GM18505 (cell line): ENCODE results near the gene TMCC1.

Experiments
- ATAC-seq: cut with Tn5 transposase; IDR thresholded peaks from one replicate; pipeline ENCODE4 v1.9.1; 2021; ENCODE audit not compliant: unreplicated experiment
- POLR2A ChIP-seq: IDR thresholded peaks from 4 replicates; pipeline ENCODE4 v1.6.1; 2011; ENCODE audit warnings: borderline replicate concordance; ENCODE audit not compliant: insufficient read depth, insufficient read length; ENCODE audit errors: extremely low read depth

Gene TMCC1

DNA sequence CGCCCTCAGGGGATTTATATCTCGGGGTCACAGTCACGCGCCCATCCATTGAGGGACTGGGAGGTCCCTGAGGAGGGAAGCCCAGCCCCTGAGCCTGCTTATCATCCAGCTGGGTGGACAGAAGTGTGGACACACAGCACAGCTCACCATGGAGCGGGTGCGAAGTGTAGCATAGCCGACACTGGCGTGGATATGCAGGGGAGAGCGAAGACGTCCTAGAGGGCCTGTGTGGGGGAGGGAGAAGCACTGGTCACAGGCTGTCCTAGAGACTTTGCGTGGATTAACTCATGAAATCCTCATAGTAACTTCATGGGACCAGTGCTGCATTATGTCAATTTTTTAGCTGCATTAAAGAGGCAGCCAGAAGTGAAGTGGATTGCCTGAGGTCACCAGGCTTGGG is 261.0 kb downstream of the TMCC1 start:
- ATAC-seq = no peak
- no peak for TF ChIP-seq POLR2A

DNA sequence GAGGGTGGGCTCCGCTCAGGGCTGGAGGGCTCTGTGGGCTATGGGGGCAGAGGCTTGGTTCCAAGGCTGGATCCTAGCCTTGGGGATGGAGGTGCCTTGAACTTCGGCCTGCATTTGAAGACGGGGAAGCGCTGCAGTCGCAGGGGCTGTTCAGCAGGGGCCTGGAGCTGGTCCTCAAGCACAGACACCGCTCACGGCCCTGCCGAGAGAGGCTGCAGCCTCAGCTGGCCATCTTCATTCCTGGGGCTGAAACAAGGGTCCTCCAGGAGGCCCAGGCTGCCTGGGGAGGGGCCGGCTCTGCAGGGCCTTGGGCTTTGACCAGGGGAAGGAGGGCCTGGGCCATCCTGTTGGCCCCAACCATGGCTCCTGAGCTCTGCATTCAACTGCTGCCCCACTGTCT is 261.5 kb downstream of the TMCC1 start:
- no peak for TF ChIP-seq POLR2A
- no peak for ATAC-seq

DNA sequence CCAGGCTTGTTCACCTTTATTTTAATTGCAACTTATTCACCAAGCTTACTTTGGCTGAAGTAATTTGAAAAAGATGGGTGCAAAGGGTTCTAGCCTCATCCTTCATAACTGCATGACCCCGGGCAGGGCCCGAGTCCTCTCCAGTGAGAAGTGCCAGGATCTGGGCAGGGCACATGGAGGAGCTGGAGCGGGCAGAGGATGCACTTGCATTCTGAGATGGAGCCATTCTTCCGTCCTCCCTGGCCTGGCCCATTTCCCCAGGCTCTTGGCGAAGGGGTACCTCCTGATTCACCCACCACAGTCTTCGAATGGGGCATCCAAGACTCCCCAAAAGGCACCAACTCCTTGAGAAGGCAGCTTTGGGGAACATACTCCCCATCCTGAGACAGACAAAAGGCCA is 264.5 kb downstream of the TMCC1 start:
- no peak for TF ChIP-seq POLR2A
- no peak for ATAC-seq

DNA sequence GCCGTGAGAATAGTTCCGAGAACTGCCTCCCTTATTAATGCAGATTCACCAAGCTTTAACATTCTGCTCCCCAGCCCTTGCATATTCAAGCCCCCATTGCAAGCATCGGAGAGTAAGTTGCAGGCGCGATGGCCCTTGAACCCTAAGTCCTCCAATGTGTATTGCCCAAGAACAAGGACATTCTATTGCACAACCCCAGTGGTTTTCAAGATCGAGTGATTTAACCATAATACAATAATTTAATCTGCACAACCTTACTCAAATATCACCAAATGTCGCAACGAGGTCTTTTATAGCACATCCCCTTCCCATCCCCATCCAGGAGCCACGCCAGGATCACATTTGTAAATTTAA is 265.4 kb downstream of the TMCC1 start:
- no peak for ATAC-seq
- TF ChIP-seq POLR2A = no peak

DNA sequence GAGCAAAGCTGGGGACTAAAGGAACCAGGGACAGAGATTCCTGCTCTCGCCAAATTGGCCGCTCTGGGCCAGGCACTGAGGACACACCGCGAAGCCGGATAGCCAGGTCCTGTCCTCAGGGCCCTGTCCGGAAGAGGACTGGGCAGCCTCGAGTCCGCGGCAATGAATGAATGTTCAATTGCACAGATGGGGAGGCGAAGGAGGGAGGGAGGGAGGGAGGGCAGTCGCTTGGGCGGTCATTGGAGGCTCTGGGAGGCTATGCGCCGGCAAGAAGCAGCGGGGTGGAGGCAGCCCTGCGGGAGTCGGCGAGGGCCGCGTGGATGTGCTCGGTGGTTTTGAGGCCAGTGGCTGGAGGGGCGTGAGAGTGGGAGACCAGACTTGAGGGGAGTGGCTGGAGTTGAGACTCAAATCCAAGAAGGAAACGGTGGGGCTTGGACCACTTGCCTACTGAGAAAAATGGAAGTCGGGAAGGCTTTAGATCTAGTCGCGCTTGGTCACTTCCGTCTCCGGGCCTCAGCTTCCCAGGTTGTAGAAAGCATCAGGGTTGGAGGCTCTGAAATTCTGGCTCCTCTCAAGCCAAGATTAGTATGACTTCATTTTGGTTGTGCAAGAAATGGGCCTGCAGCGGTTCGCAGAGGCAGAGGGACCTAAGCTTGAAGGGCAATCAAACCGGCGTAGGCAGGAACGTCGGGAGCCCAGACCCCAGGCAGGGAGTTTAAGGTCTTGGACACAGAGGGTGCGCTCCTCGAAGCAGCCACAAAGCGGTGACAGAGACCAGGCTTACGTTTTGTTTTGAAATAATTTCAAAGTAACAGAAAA is 266.0 kb downstream of the TMCC1 start:
- no peak for TF ChIP-seq POLR2A
- no peak for ATAC-seq

DNA sequence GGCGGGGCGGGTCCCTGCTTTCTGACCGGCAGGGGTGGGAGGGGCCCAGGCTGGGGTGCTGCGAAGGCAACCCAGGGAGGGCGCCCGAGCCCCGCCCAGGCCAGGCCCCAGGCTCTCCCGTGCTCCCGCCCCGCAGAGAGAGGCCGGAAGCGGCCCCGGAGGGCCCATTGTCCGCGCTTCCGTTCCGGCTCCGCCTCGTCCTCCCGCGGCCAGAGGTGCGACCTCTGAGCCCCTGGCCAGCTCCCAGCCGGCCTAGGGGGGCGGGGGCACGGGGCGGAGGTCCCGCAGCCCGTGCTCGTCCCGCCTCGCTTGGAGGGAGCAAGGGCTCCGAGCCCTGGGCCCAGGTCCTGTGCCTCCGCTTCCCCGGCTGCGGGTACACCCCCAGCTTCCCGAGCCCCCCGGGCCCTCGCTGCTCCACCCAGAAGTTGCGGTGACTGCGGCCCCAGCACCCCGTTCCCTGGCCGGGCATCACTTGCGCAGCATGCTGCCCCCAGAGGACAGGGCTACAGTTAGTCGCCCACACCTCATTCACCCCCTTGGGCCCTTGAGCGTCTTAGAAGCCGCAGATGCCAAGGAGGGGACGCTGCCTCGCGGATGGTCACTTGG is 266.7 kb downstream of the TMCC1 start:
- peak; percentile 91 for ATAC-seq

DNA sequence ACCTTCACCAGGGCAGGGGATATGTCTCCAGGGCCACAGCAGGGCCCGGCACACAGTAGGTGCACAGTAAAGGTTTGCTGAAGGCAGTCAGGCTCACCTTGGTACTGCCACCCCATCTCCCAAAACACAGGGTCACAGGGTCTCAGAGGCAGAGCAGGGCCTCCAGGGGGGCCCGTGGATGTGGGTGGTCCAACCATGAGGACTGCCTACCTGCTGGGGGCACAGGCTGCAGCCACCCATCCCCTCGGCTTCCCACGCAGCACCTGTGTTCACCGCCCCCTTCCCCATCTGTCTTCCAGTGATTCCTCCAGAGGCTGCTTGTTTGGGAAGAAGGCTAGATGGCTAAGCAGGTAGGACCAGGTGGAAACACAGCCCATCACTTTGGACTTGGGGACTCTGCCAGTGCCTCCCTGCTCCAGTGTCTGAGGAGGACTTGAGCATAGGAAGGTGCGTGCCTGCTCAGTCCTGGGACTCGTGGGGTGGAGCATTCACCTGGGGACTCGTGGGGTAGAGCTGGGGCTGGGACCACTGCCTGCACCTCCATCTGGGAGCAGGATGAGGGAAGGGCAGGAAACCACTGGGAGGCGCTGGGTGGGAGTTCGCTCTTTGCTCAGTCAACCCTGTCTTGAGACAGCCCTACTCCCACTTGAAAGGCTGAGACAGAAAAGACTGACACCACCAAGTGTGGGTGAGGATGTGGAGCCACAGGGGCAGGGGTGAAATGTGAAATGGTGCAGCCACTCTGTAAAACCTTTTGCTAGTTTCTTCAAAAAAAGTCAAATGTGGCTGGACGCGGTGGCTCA is 268.2 kb downstream of the TMCC1 start:
- no peak for TF ChIP-seq POLR2A

More for the DNA sequence above, 266.7 kb downstream of the TMCC1 start:
- TF ChIP-seq POLR2A = peak; percentile 73

DNA sequence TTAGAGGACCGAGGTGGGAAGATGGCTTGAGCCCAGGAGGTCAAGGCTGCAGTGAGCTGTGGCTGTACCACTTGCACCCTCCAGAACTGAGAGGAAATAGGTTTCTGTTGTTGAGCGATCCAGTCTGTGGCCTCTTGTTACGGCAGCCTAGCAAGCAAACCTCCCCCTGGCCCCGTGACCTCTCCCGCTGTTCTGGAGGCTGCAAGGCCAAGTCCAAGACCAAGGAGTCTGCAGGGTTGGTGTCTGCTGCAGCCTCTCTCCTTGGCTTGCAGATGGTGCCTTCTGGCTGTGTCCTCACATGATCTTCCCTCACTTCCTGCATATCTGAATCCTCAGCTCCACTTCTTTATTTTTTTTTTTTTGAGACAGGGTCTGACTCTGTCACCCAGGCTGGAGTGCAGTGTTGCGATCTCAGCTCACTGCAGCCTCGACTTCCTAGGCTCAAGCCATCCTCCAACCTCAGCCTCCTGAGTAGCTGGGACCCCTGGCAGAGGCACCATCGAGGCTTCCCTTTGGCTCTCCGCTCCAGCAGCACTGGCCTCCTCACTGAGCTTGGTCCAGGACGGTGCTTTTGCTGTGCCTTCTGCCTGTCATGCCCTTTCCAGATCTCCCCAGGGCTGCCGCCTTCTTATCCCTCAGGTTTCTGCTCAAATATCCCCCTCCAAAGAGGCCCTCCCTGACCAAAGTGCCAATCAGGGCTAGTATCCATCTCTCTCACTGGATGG is 269.0 kb downstream of the TMCC1 start:
- TF ChIP-seq POLR2A = no peak
- ATAC-seq = no peak

More for the DNA sequence above, 268.2 kb downstream of the TMCC1 start:
- ATAC-seq = no peak

DNA sequence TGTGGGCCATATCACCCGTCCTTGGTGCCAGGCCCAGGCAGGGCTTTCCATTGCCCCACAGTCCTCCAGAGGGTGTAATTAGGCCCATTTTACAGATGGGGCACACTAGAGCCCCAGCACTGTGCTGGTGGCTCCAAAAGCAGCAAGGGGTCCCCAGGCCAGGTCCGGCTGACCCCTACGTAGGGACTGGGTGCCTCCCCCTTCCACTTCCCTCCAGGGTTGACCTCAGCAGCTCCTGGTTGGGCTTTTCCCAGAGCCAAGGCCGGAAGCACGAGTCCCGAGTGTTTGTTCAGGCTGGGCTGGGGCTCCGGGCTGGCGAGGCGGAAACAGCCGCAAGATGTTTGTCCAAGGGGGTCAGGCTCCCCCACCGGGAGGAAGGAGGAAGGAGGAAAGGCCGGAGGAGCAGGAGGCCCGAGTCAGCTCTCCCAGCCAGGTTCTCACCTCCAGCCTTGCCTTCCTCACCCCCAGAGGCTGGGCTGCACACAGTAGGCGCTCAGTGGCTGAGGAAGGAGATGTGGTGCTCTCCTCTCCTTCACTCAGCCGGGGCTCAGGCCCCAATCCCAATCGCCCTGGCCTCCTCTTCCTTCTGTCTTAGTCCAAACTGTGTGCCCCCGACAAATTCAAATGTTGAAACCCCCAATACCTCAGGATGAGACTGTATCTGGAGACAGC is 269.9 kb downstream of the TMCC1 start:
- no peak for ATAC-seq
- no peak for TF ChIP-seq POLR2A

DNA sequence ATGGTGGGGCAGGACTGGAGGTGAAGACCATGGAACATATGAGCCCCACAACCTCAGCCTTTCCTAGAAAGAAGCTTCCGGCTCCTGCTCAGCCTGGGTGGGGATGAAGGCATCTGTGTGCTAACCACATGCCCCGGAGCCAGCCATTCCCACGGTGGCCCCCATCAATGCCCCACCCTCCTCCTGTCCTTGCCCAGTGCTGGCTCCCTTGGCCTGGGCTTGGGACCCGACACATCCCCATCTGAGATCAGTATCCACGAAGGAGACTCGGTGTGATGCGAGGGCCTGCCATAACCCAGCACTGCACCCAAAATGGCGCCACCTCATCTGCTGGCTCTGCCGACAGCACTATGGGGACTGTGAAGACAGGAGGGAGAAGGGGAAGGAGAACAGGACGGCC is 270.6 kb downstream of the TMCC1 start:
- TF ChIP-seq POLR2A = no peak
- no peak for ATAC-seq

DNA sequence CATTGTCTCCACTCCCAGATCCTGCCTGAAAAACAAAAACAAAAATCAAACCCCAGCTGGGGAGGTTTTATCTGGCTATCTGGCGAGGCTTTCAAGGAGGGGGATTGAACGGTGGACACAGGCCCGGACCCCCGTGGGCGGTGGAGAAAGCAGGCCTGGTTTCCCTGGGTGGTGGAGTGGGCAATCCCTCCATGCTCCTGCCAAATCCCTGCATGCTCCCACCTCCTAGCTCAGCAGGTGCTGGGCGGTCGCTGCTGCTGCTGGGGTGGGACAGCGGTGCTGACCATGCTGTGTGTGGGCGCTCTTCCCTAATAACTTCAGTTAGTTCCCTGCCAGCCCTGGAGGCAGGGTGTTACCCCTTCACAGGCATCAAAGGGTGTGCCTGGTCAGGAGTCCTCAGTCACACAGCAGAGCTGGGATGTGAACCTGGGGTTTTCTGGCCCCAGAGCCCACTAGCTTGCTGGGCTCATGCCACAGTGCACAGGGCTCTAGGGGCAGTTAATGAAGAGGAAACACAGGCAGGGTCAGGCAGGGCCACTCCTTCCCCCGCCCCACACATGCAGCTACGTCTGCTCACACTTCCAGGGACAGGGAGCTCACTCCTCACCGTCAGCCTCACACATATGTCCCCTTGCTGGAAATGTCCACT is 271.2 kb downstream of the TMCC1 start:
- no peak for TF ChIP-seq POLR2A
- ATAC-seq = no peak

DNA sequence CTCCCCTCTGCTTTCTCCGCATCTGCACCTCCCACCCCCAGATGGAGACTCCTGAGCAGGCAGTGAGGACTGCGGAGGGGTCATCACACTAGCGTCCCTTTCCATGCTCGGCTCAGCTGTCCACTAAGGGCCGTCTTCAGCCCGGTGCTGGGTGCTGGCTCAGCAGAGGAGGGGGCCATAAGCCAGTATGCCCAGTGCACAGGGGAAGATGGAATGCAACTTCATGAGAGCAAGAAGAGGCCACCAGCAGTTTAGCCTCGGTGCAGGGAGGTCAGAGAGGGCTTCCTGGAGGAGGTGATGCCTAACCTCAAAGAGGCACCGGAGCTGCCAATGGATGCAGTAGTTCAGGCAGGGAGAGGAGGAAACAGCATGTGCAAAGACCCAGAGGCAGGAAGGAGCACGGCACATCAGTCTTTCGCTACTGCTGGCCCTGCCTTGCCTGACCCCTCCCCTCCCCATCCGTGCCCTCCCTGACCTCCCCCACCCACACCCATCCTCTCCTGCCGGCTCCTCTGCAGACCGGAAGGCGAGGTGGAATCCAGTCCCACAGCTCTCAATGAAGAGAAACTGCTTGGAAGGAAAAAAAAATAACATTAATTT is 271.8 kb downstream of the TMCC1 start:
- ATAC-seq = no peak

More for the DNA sequence above, 271.8 kb downstream of the TMCC1 start:
- TF ChIP-seq POLR2A = no peak
